Endothelial cell of umbilical vein (primary cell): Measurements from ENCODE around the gene PASK. TPM values are rescaled to one million over a fixed set of nuclear protein-coding genes. Genes with fewer than 3 reads are reported as not detected.

Experiments
- BruUV-seq: library from RNA; stranded (reverse); fragments of 400-500 nt; replicated peaks from 2 replicates; lab custom pipeline; 2021; lab: Mats Ljungman, UMichigan
- CTCF ChIA-PET: fragments of 300-600, 350-600 bp; sonication (Branson Sonifier 250); formaldehyde crosslinking; loops from one replicate; lab custom pipeline; 2021; ENCODE audit warnings: antibody characterized with exemption, inconsistent platforms; lab: Charles Lee
- POLR2A ChIA-PET: fragments of 300-600, 350-600 bp; sonication (Branson Sonifier 250); formaldehyde crosslinking; loops from one replicate; lab custom pipeline; 2021; ENCODE audit warnings: antibody characterized with exemption, inconsistent platforms; lab: Charles Lee
- DNase-seq: peaks from one replicate; pipeline ENCODE4 v3.0.0-alpha.2; 2011; ENCODE audit warnings: low read depth, low spot score
- FAIRE-seq: peaks from 2 replicates; lab custom pipeline; 2011; peaks lifted over from hg19 to GRCh38; lab: Jason Lieb, UNC
- H2AFZ ChIP-seq: 2 replicates; pipeline ENCODE4 v1.6.0; 2012; ENCODE audit warnings: low read depth, low read length, control low read depth, inconsistent platforms
- H3K27ac ChIP-seq: 2 replicates; pipeline ENCODE4 v1.5.1; 2011; ENCODE audit warnings: low read depth, mild to moderate bottlenecking, control low read depth, low read length, moderate library complexity; ENCODE audit not compliant: insufficient read depth
- H3K27me3 ChIP-seq, 2 experiments: 2 replicates each; pipeline versions ENCODE4 v1.6.0 to v1.6.1; 2011; ENCODE audit warnings: low read length in 2 of 2, mixed read lengths in 1 of 2; ENCODE audit not compliant: control insufficient read depth in 2 of 2, insufficient read depth in 2 of 2
- H3K36me3 ChIP-seq, 2 experiments: 2 replicates in 1 of 2; 3 replicates in 1 of 2; pipeline ENCODE4 v1.5.1; 2011; ENCODE audit warnings: low read length in 2 of 2, mild to moderate bottlenecking in 1 of 2, moderate library complexity in 1 of 2; ENCODE audit not compliant: control insufficient read depth in 2 of 2, insufficient read depth in 2 of 2; ENCODE audit errors: extremely low read depth in 1 of 2
- H3K4me1 ChIP-seq: 3 replicates; pipeline ENCODE4 v1.5.1; 2011; ENCODE audit warnings: mild to moderate bottlenecking, low read length; ENCODE audit not compliant: control insufficient read depth, insufficient read depth; ENCODE audit errors: extremely low read depth
- H3K4me2 ChIP-seq: 2 replicates; pipeline ENCODE4 v1.6.1; 2011; ENCODE audit warnings: low read length, control low read depth, mixed read lengths; ENCODE audit not compliant: insufficient read depth
- H3K4me3 ChIP-seq, 3 experiments: fragments of 200-600 bp in 1 of 3; sonication (generic), shearing (Covaris generic) in 1 of 3; replicated peaks in 1 of 3; 2 replicates each; pipeline ENCODE4 v1.5.1; 2011 to 2016; ENCODE audit warnings: control low read depth in 3 of 3, low read length in 3 of 3, mild to moderate bottlenecking in 2 of 3, inconsistent platforms in 1 of 3, low read depth in 1 of 3, moderate library complexity in 1 of 3; ENCODE audit not compliant: insufficient read depth in 1 of 3
- H3K79me2 ChIP-seq: 2 replicates; pipeline ENCODE4 v1.6.0; 2012; ENCODE audit warnings: low read length, inconsistent platforms; ENCODE audit not compliant: control insufficient read depth, insufficient read depth
- H3K9ac ChIP-seq: replicated peaks from 2 replicates; pipeline ENCODE3; 2011; ENCODE audit warnings: low read length, control low read depth; ENCODE audit not compliant: insufficient read depth; ENCODE audit errors: extremely low read depth
- H3K9me1 ChIP-seq: replicated peaks from 3 replicates; pipeline ENCODE4 v1.6.0; 2011; ENCODE audit warnings: mild to moderate bottlenecking, low read length; ENCODE audit not compliant: control insufficient read depth, insufficient read depth; ENCODE audit errors: extremely low read depth
- H3K9me3 ChIP-seq: replicated peaks from 2 replicates; pipeline ENCODE4 v1.5.1; 2012; ENCODE audit warnings: low read length, inconsistent platforms; ENCODE audit not compliant: control insufficient read depth, insufficient read depth
- H4K20me1 ChIP-seq: replicated peaks from 2 replicates; pipeline ENCODE3; 2011; ENCODE audit warnings: mild to moderate bottlenecking, low read length; ENCODE audit not compliant: control insufficient read depth, insufficient read depth; ENCODE audit errors: extremely low read depth
- EZH2 ChIP-seq: IDR thresholded peaks from 2 replicates; pipeline ENCODE4 v1.6.1; 2012; ENCODE audit warnings: borderline replicate concordance, low read depth, mild to moderate bottlenecking, moderate library complexity, low read length, inconsistent platforms; ENCODE audit not compliant: severe bottlenecking
- FOS ChIP-seq: IDR thresholded peaks from 2 replicates; pipeline ENCODE4 v1.6.1; 2011; ENCODE audit warnings: mild to moderate bottlenecking, low read length, moderate library complexity, borderline replicate concordance; ENCODE audit not compliant: insufficient read depth
- GATA2 ChIP-seq: IDR thresholded peaks from 2 replicates; pipeline ENCODE4 v1.7.0; 2011; ENCODE audit warnings: low read depth, mild to moderate bottlenecking, moderate library complexity, mixed read lengths, low read length; ENCODE audit not compliant: insufficient read length, insufficient read depth
- POLR2A ChIP-seq: IDR thresholded peaks from 2 replicates; pipeline ENCODE4 v1.6.1; 2012; ENCODE audit warnings: low read depth, mild to moderate bottlenecking, control low read depth, low read length
- POLR2AphosphoS5 ChIP-seq: IDR thresholded peaks from 2 replicates; pipeline ENCODE4 v1.6.1; 2012; ENCODE audit warnings: low read depth, mild to moderate bottlenecking, control low read depth, low read length, moderate library complexity; ENCODE audit not compliant: insufficient read depth
- dilution Hi-C: fragments of 300-500 bp; cut with MboI; formaldehyde crosslinking; loops from one replicate; pipeline ENCODE4 v1.15.0; 2019; ENCODE audit warnings: low sequenced_read_pairs; ENCODE audit not compliant: extremely low pct_ligation_motif_present
- intact Hi-C: fragments of 100-400 bp; cut with micrococcal nuclease; formaldehyde crosslinking; loops from one replicate; pipeline ENCODE4 v1.10.0; 2022
- polyA plus RNA-seq, 4 experiments: library from polyadenylated mRNA; depleted of rRNA in 3 of 4; stranded (reverse) in 3 of 4; unstranded in 1 of 4; fragments of >200 nt; gene quantifications; 2 replicates each; pipeline versions ENCODE4 v1.2.1 to v1.2.3, GENCODE V29; 2011 to 2012; ENCODE audit warnings: missing spikeins in 1 of 4
- total RNA-seq: library from RNA; stranded (reverse); gene quantifications from 2 replicates; pipeline ENCODE4 v1.2.3, GENCODE V29; 2021
- TF ChIP-seq, protein P1 (sequence below), 2 donors: IDR thresholded peaks; 1 replicate in 1 of 2; 2 replicates in 1 of 2; pipeline ENCODE4 v1.5.1; 2011; ENCODE audit warnings: low read length in 2 of 2, mild to moderate bottlenecking in 2 of 2, moderate library complexity in 2 of 2, control low read depth in 1 of 2, inconsistent platforms in 1 of 2, low read depth in 1 of 2; ENCODE audit not compliant: insufficient read depth in 1 of 2; ENCODE audit errors: extremely low read depth in 1 of 2

The PASK gene
- total and polyA plus RNA-seq, 2 donors (not counting 3 experiments of a cell fraction or from before 2014, with no cell fraction given) = 5.7 to 17.3 TPM

DNA sequence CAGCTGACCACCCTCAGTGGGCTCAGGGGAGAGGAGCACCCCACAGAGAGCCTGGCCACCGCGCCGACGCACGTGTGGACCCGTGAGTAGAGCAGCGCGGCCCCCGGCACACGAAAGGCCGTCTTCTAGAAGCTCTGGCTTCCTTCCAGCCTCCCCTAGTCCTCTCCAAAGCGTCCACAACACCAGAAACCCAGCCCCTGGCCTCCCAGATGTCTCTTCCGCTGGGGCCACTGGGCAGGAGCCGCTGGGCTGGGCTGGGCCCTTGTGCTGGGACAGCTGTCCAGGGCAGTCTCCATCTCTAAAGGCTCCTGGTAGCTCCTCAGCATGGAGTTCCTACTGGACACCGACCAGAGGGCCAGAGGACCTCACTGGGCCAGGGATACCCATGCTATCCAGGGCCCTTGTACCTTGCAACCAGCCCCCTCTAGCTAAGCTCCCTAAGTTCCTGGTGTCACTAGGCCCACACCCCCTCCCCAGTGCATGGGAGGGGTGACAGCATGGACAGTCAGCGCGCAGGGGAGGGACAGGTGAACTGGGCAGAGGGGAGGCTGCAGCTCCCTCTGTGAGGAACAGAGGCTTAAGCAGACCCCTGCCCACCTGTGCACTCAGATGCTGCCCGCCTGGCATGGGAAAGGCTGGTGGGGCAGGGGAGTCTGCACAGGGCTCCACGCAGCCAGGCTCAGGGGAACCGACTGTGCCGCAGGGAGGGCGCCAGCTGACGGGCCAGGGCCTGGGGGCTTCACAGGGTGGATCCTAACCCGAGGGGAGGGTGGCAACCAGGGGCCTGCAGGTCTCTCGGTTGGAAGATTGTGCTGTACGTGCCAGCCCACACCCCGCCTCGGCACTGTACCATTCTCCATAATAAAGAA lies 80.1 kb downstream of the PASK start:
- Histone ChIP-seq H2AFZ (no peak overlapping the region), H3K27me3 (no peaks in the 10 kb centered on the region), H3K27ac (no peak overlapping the region), H3K9ac (no peak overlapping the region), H3K4me3 (no peak overlapping the region), H3K79me2 (no peaks in the 10 kb centered on the region), H3K36me3 (no peaks in the 10 kb centered on the region), H3K9me3 (no peaks in the 10 kb centered on the region), H3K9me1 (no peaks in the 10 kb centered on the region), H3K4me1 (no peaks in the 10 kb centered on the region), H3K4me2 (no peak overlapping the region), H4K20me1 (no peaks in the 10 kb centered on the region)
- BruUV-seq = no TSS peak
- ChIA-PET POLR2A (no interaction called here), CTCF (interaction anchor here (1.5 to 3.1 kb wide), 2 partner anchors 9 to 86 kb away, joined by 8 to 15 read pairs; no protein-coding TSS in a partner anchor)
- TF ChIP-seq, protein P1, sequence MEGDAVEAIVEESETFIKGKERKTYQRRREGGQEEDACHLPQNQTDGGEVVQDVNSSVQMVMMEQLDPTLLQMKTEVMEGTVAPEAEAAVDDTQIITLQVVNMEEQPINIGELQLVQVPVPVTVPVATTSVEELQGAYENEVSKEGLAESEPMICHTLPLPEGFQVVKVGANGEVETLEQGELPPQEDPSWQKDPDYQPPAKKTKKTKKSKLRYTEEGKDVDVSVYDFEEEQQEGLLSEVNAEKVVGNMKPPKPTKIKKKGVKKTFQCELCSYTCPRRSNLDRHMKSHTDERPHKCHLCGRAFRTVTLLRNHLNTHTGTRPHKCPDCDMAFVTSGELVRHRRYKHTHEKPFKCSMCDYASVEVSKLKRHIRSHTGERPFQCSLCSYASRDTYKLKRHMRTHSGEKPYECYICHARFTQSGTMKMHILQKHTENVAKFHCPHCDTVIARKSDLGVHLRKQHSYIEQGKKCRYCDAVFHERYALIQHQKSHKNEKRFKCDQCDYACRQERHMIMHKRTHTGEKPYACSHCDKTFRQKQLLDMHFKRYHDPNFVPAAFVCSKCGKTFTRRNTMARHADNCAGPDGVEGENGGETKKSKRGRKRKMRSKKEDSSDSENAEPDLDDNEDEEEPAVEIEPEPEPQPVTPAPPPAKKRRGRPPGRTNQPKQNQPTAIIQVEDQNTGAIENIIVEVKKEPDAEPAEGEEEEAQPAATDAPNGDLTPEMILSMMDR (IDR thresholded peaks at IDR 0.05; ENCODE audit: extremely low read depth in 1 of 2, insufficient read depth in 1 of 2, low read depth in 1 of 2, low read length in 2 of 2) = no peak
- TF ChIP-seq POLR2A (no peak), FOS (no peak), GATA2 (no peak), POLR2AphosphoS5 (no peak), EZH2 (no peak)
- FAIRE-seq (no peak), DNase-seq (no peak)
- dilution Hi-C loops (no loop called here), intact Hi-C loops (no loop called here)
